Fibroblast of lung (primary cell): ENCODE results near the gene ERGIC1. TPM values are rescaled to one million over a fixed set of nuclear protein-coding genes. Genes with fewer than 3 reads are reported as not detected.

Experiments
- DNase-seq, 2 donors: peaks; one replicate each; pipeline versions ENCODE4 v3.0.0 to v3.0.0-alpha.2; 2010; ENCODE audit warnings: low read depth in 2 of 2
- H2AFZ ChIP-seq: 2 replicates; pipeline ENCODE4 v1.5.1; 2012; ENCODE audit warnings: low read length, control low read depth, inconsistent platforms
- H3K27ac ChIP-seq: 2 replicates; pipeline ENCODE4 v1.5.1; 2011; ENCODE audit warnings: low read length, control low read depth; ENCODE audit not compliant: insufficient read depth
- H3K27me3 ChIP-seq: 2 replicates; pipeline ENCODE4 v1.5.1; 2011; ENCODE audit warnings: mild to moderate bottlenecking, low read length; ENCODE audit not compliant: control insufficient read depth, insufficient read depth
- H3K36me3 ChIP-seq: 2 replicates; pipeline ENCODE4 v1.5.1; 2011; ENCODE audit warnings: low read length; ENCODE audit not compliant: control insufficient read depth, insufficient read depth
- H3K4me1 ChIP-seq: 2 replicates; pipeline ENCODE4 v1.5.1; 2011; ENCODE audit warnings: low read length; ENCODE audit not compliant: control insufficient read depth, insufficient read depth; ENCODE audit errors: extremely low read depth
- H3K4me2 ChIP-seq: 2 replicates; pipeline ENCODE4 v1.5.1; 2011; ENCODE audit warnings: low read length, control low read depth; ENCODE audit not compliant: insufficient read depth; ENCODE audit errors: extremely low read depth
- H3K4me3 ChIP-seq, 4 experiments: fragments of 200-600 bp in 1 of 4; sonication (generic) in 1 of 4; replicated peaks in 1 of 4; 2 replicates each; pipeline ENCODE4 v1.5.1; 2011 to 2016; ENCODE audit warnings: low read length in 4 of 4, low read depth in 3 of 4, mild to moderate bottlenecking in 3 of 4, control low read depth in 2 of 4, inconsistent platforms in 1 of 4, mixed read lengths in 1 of 4; ENCODE audit not compliant: insufficient read depth in 1 of 4; ENCODE audit errors: control extremely low read depth in 1 of 4
- H3K79me2 ChIP-seq: 2 replicates; pipeline ENCODE4 v1.5.1; 2012; ENCODE audit warnings: mild to moderate bottlenecking, low read length, inconsistent platforms; ENCODE audit not compliant: control insufficient read depth, insufficient read depth
- H3K9ac ChIP-seq: 2 replicates; pipeline ENCODE4 v1.5.1; 2011; ENCODE audit warnings: mild to moderate bottlenecking, low read length, control low read depth; ENCODE audit not compliant: insufficient read depth
- H3K9me3 ChIP-seq: 2 replicates; pipeline ENCODE4 v1.5.1; 2012; ENCODE audit warnings: low read depth, low read length; ENCODE audit not compliant: control insufficient read depth, insufficient read depth
- H4K20me1 ChIP-seq: 2 replicates; pipeline ENCODE4 v1.5.1; 2011; ENCODE audit warnings: low read length; ENCODE audit not compliant: control insufficient read depth, insufficient read depth; ENCODE audit errors: extremely low read depth
- CTCF ChIP-seq, 2 donors: IDR thresholded peaks in 1 of 2; conservative IDR thresholded peaks in 1 of 2; 1 replicate in 1 of 2; 2 replicates in 1 of 2; pipeline ENCODE4 v1.5.1; 2011 to 2012; ENCODE audit warnings: low read length in 2 of 2, control low read depth in 1 of 2, inconsistent platforms in 1 of 2, low read depth in 1 of 2, mild to moderate bottlenecking in 1 of 2
- EZH2 ChIP-seq: IDR thresholded peaks from 2 replicates; pipeline ENCODE4 v1.5.1; 2012; ENCODE audit warnings: low read length, control low read depth, mild to moderate bottlenecking; ENCODE audit errors: missing control alignments
- polyA plus RNA-seq, 2 donors: library from polyadenylated mRNA; depleted of rRNA in 1 of 2; stranded (reverse) in 1 of 2; unstranded in 1 of 2; fragments of >200 nt; gene quantifications; 2 replicates each; pipeline ENCODE4 v1.2.1, GENCODE V29; 2011 to 2012; ENCODE audit warnings: missing spikeins in 1 of 2
- total RNA-seq: library from RNA; depleted of rRNA; stranded (reverse); fragments of >200 nt; gene quantifications from 2 replicates; pipeline ENCODE4 v1.2.1, GENCODE V29; 2014

Gene ERGIC1
- total and polyA plus RNA-seq, 2 donors (not counting 1 experiment from before 2014, with no cell fraction given) = 113 to 171 TPM

GRCh38 chr5:172857982-172858381 is 23.9 kb downstream of the ERGIC1 start:
- Histone ChIP-seq H3K4me2 (peak overlapping the region; percentile 11), H2AFZ (no peak overlapping the region), H3K36me3 (peaks cover 2% of the 10 kb centered on the region), H3K4me3 (no peak overlapping the region), H3K9me3 (no peaks in the 10 kb centered on the region), H3K9ac (peak overlapping the region; percentile 5), H3K27ac (peak overlapping the region; percentile 91), H4K20me1 (no peaks in the 10 kb centered on the region), H3K79me2 (peaks cover 67% of the 10 kb centered on the region), H3K27me3 (no peaks in the 10 kb centered on the region), H3K4me1 (peaks cover 68% of the 10 kb centered on the region)
- DNase-seq = no peak
- no peak for TF ChIP-seq EZH2
- TF ChIP-seq CTCF (conservative IDR thresholded peaks at IDR 0.05 in 1 of 2, IDR thresholded peaks at IDR 0.05 in 1 of 2; ENCODE audit: low read depth in 1 of 2, low read length in 2 of 2) = no peak

GRCh38 chr5:172858511-172858989 is 24.5 kb downstream of the ERGIC1 start:
- Histone ChIP-seq H3K4me3 (no peak overlapping the region), H3K27me3 (no peaks in the 10 kb centered on the region), H3K36me3 (peaks cover 2% of the 10 kb centered on the region), H4K20me1 (no peaks in the 10 kb centered on the region), H3K9ac (peak overlapping the region; percentile 58), H3K9me3 (no peaks in the 10 kb centered on the region), H3K27ac (peak overlapping the region; percentile 91), H2AFZ (no peak overlapping the region), H3K4me1 (peaks cover 62% of the 10 kb centered on the region), H3K4me2 (peak overlapping the region; percentile 2), H3K79me2 (peaks cover 65% of the 10 kb centered on the region)
- no peak for TF ChIP-seq CTCF (conservative IDR thresholded peaks at IDR 0.05 in 1 of 2, IDR thresholded peaks at IDR 0.05 in 1 of 2; ENCODE audit: low read depth in 1 of 2, low read length in 2 of 2)
- no peak for TF ChIP-seq EZH2
- peak in 1 of 2 donors; percentile 65 for DNase-seq

GRCh38 chr5:172858990-172859811 is 25.1 kb downstream of the ERGIC1 start:
- Histone ChIP-seq H3K4me1 (peaks cover 60% of the 10 kb centered on the region), H3K4me2 (no peak overlapping the region), H3K4me3 (no peak overlapping the region), H3K36me3 (peaks cover 2% of the 10 kb centered on the region), H2AFZ (no peak overlapping the region), H3K27ac (peak overlapping the region; percentile 91), H3K79me2 (peaks cover 63% of the 10 kb centered on the region), H4K20me1 (no peaks in the 10 kb centered on the region), H3K9me3 (no peaks in the 10 kb centered on the region), H3K27me3 (no peaks in the 10 kb centered on the region), H3K9ac (peak overlapping the region; percentile 58)
- TF ChIP-seq CTCF (conservative IDR thresholded peaks at IDR 0.05 in 1 of 2, IDR thresholded peaks at IDR 0.05 in 1 of 2; ENCODE audit: low read depth in 1 of 2, low read length in 2 of 2) = no peak
- TF ChIP-seq EZH2 = no peak
- DNase-seq = peak; percentile 78 to 85
